Measurements from ENCODE around the gene EVX1. TPM values are rescaled to one million over a fixed set of nuclear protein-coding genes. Genes with fewer than 3 reads are reported as not detected.

Gene EVX1
- total RNA-seq, 1 experiment from 2014 or later = not detected

DNA sequence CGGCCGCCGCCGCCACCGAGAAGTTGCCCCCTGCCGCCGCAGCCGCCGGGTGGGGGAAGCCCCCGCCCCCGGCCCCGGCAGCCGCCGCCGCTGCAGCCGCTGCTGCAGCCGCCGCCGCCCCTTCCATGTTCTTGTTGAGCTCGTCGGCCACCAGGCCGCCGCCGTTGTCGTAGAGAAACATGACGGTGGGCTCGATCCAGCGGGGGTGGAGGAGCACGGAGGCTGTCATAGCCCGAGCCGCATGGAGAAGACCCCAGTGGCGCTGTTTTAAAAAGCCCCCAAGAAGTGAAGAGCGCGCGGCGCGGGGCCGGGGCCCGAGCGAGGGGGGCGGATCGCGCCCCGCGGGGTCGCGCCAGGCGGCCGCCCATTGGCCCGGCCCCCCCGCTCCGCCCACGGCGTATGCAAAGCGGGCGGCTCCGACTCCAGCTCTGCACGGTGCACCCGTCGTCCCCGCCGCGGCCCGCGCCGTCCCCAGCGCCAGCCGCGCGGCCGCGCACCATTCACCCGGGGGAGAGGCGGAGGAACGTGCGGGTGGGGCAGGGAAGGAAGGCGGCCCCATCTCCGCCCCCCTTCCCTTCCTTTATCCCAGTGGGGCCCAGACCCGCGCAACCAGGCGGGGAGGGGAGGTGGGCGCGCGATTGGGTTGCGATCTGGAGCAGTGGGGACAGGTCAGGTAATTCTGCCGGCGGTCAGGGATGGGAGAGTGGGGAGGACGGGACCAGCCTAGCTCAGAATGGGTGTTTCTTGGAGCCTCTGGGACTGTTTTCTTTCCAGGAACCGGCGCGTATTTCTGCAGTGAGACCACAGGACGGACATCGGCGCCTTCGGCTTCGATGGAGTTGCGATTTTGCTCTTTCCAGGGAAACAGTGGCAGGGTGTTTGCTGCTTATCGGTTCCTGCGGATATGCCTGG is 42.5 kb upstream of the EVX1 start, which contains the start of gene HOXA13:
HOXA13 (minus strand) TSS at position 243 of the 912 bp plus-strand sequence; CDS start at position 229, 14 bp downstream.
- no peak within 1 kb of the TSS for H3K18ac ChIP-seq (ENCODE audit: insufficient read length, low read depth, low read length)
- H2BK12ac ChIP-seq (ENCODE audit: insufficient read length, low read depth, low read length) = no peak within 1 kb of the TSS
- no peaks in the 10 kb centered on the region for H3K4me1 ChIP-seq (ENCODE audit: insufficient read depth, low read length)
- H3K79me2 ChIP-seq (ENCODE audit: insufficient read depth, low read length) = no peaks in the 10 kb centered on the region
- Mint-ChIP-seq H3K4me1 (peaks cover 4 to 18% of the 10 kb centered on the region in 2 experiments; a peak in 3 of 4 replicates), H3K27me3 (ENCODE audit: low read depth) (peaks cover 95% of the 10 kb centered on the region), H3K36me3 (ENCODE audit: insufficient read depth in 1 of 3, low read depth in 3 of 3) (peaks cover 0 to 2% (median 0%) of the 10 kb centered on the region in 3 experiments; a peak in 2 of 7 replicates), H3K4me3 (peak within 1 kb of the TSS; percentile 66 to 81), H3K9me3 (peaks cover 7 to 11% of the 10 kb centered on the region in 2 experiments; a peak in 4 of 5 replicates), H3K27ac (no peak within 1 kb of the TSS; a peak in 1 of 7 replicates)
- no peak within 1 kb of the TSS for H3T11ph ChIP-seq (ENCODE audit: low read length)
- no peak within 1 kb of the TSS for H2AK5ac ChIP-seq (ENCODE audit: insufficient read length, low read length)
- no peak within 1 kb of the TSS for H3K9ac ChIP-seq (ENCODE audit: extremely low read depth, insufficient read length, low read length)
- no peak within 1 kb of the TSS for H3K4ac ChIP-seq (ENCODE audit: low read depth, low read length)
- no peak within 1 kb of the TSS for H2BK5ac ChIP-seq (ENCODE audit: insufficient read length, low read length)
- H3K23me2 ChIP-seq (ENCODE audit: insufficient read length, low read depth, low read length, poor library complexity, severe bottlenecking) = no peaks in the 10 kb centered on the region
- H4K20me1 ChIP-seq (ENCODE audit: control insufficient read depth, insufficient read depth, insufficient read length) = no peaks in the 10 kb centered on the region
- H3K23ac ChIP-seq (ENCODE audit: insufficient read length, low read depth, low read length) = no peak within 1 kb of the TSS
- H3K27ac ChIP-seq (ENCODE audit: insufficient read length, low read depth, low read length) = no peak within 1 kb of the TSS
- no CpG with 5 or more reads among the region's 99 CpGs for WGBS (ENCODE audit: extremely low coverage, insufficient read length, low lambda C conversion rate)
- H3K9me3 ChIP-seq (ENCODE audit: control insufficient read depth, low read depth, low read length) = no peaks in the 10 kb centered on the region
- H3K79me1 ChIP-seq (ENCODE audit: insufficient read depth, low read depth, low read length, poor library complexity, severe bottlenecking) = no peaks in the 10 kb centered on the region
- no peak within 1 kb of the TSS for H3K4me2 ChIP-seq (ENCODE audit: insufficient read depth, insufficient read length, low read length)
- H4K91ac ChIP-seq (ENCODE audit: insufficient read length, low read depth, low read length) = no peak within 1 kb of the TSS
- H2AFZ ChIP-seq (ENCODE audit: low read length) = no peak within 1 kb of the TSS
- no peak within 1 kb of the TSS for H4K5ac ChIP-seq (ENCODE audit: insufficient read length, low read depth, low read length)
- H4K8ac ChIP-seq (replicated peaks; ENCODE audit: insufficient read length, low read depth, low read length) = no peak within 1 kb of the TSS
- no peak within 1 kb of the TSS for H3K14ac ChIP-seq (ENCODE audit: insufficient read depth, low read length)
- no peak within 1 kb of the TSS for H2BK20ac ChIP-seq (ENCODE audit: low read depth, low read length, poor library complexity, severe bottlenecking)
- peaks cover 85% of the 10 kb centered on the region for H3K27me3 ChIP-seq (ENCODE audit: insufficient read depth, low read length)
- no peak within 1 kb of the TSS for H3K56ac ChIP-seq (ENCODE audit: insufficient read length, low read depth, low read length)
- DNase-seq = peak; percentile 53
- no peak within 1 kb of the TSS for H2BK15ac ChIP-seq (ENCODE audit: low read depth, low read length)
- H2BK120ac ChIP-seq (ENCODE audit: low read depth, low read length, poor library complexity, severe bottlenecking) = no peak within 1 kb of the TSS
- TF ChIP-seq, protein P1, sequence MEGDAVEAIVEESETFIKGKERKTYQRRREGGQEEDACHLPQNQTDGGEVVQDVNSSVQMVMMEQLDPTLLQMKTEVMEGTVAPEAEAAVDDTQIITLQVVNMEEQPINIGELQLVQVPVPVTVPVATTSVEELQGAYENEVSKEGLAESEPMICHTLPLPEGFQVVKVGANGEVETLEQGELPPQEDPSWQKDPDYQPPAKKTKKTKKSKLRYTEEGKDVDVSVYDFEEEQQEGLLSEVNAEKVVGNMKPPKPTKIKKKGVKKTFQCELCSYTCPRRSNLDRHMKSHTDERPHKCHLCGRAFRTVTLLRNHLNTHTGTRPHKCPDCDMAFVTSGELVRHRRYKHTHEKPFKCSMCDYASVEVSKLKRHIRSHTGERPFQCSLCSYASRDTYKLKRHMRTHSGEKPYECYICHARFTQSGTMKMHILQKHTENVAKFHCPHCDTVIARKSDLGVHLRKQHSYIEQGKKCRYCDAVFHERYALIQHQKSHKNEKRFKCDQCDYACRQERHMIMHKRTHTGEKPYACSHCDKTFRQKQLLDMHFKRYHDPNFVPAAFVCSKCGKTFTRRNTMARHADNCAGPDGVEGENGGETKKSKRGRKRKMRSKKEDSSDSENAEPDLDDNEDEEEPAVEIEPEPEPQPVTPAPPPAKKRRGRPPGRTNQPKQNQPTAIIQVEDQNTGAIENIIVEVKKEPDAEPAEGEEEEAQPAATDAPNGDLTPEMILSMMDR (conservative IDR thresholded peaks at IDR 0.05) = no peak
